Immature natural killer cell (primary cell): ENCODE data around the gene FCHSD1. TPM values are rescaled to one million over a fixed set of nuclear protein-coding genes. Genes with fewer than 3 reads are reported as not detected.
A peak's percentile ranks its signal among the peaks of the same experiment; 100 is the strongest.
"Not testable (repeated sequence)": the region's sequence is repeated elsewhere in the genome, so short reads cannot be mapped to it uniquely, and the experiment has no call there.

Experiments
- DNase-seq, 3 donors: peaks; one replicate each; pipeline ENCODE4 v3.0.0; 2022; ENCODE audit warnings: mixed read lengths in 1 of 3
- H3K27ac Mint-ChIP-seq, 6 donors: one replicate each; pipeline ENCODE4 v1.8.0; 2020; ENCODE audit warnings: mixed read lengths in 6 of 6, mild to moderate bottlenecking in 5 of 6, inconsistent platforms in 4 of 6, moderate library complexity in 3 of 6
- H3K27me3 Mint-ChIP-seq, 3 donors: one replicate each; pipeline ENCODE4 v1.8.0; 2020 to 2021; ENCODE audit warnings: low read depth in 3 of 3, mild to moderate bottlenecking in 3 of 3, mixed read lengths in 3 of 3, moderate library complexity in 3 of 3, inconsistent platforms in 1 of 3
- H3K36me3 Mint-ChIP-seq, 3 donors: one replicate each; pipeline ENCODE4 v1.8.0; 2020; ENCODE audit warnings: mixed read lengths in 3 of 3, inconsistent platforms in 2 of 3, mild to moderate bottlenecking in 2 of 3
- H3K4me1 Mint-ChIP-seq, 2 donors: one replicate each; pipeline ENCODE4 v1.8.0; 2020; ENCODE audit warnings: inconsistent platforms in 2 of 2, mild to moderate bottlenecking in 2 of 2, mixed read lengths in 2 of 2, moderate library complexity in 1 of 2
- H3K4me3 Mint-ChIP-seq, 5 donors: one replicate each; pipeline ENCODE4 v1.8.0; 2020; ENCODE audit warnings: mild to moderate bottlenecking in 5 of 5, mixed read lengths in 5 of 5, inconsistent platforms in 3 of 5, moderate library complexity in 3 of 5
- H3K9me3 Mint-ChIP-seq, 6 donors: one replicate each; pipeline ENCODE4 v1.8.0; 2020; ENCODE audit warnings: mild to moderate bottlenecking in 6 of 6, mixed read lengths in 6 of 6, inconsistent platforms in 4 of 6, moderate library complexity in 3 of 6
- polyA plus RNA-seq, 3 donors: library from polyadenylated mRNA; unstranded; fragments of 300-500 nt; fragmentation: Illumina TruSeq; gene quantifications; one replicate each; pipeline ENCODE4 v1.2.3, GENCODE V29; 2021

Gene FCHSD1
- polyA plus RNA-seq, 3 donors from 2014 or later = 5.9 to 14.7 (median 10.9) TPM

GRCh38 chr5:141613344-141613743, 37.9 kb downstream of the FCHSD1 start:
- Mint-ChIP-seq H3K27me3 (peaks cover 4 to 8% (median 5%) of the 10 kb centered on the region in 3 donors), H3K27ac (peak overlapping the region; percentile 59 to 77 (median 69)), H3K36me3 (peaks cover 6 to 15% (median 12%) of the 10 kb centered on the region in 3 donors), H3K4me1 (peaks cover 88% of the 10 kb centered on the region in 2 donors), H3K9me3 (no peaks in the 10 kb centered on the region), H3K4me3 (peak overlapping the region; percentile 9 to 65 (median 44))
- DNase-seq = no peak

GRCh38 chr5:141611289-141611688, 39.9 kb downstream of the FCHSD1 start:
- Mint-ChIP-seq H3K27ac (peak overlapping the region; percentile 40 to 86 (median 67)), H3K27me3 (peaks cover 0 to 2% (median 0%) of the 10 kb centered on the region in 3 donors), H3K36me3 (peaks cover 8 to 20% (median 12%) of the 10 kb centered on the region in 3 donors), H3K4me1 (peaks cover 90 to 92% of the 10 kb centered on the region in 2 donors), H3K4me3 (peak overlapping the region; percentile 7 to 61 (median 49)), H3K9me3 (no peaks in the 10 kb centered on the region)
- no peak for DNase-seq

- H3K27me3 Mint-ChIP-seq, H3K9me3 Mint-ChIP-seq, DNase-seq: not testable (repeated sequence)
- peaks cover 91 to 95% of the 10 kb centered on the region in 2 donors for H3K4me1 Mint-ChIP-seq
- peak overlapping the region; percentile 35 to 85 (median 58) for H3K4me3 Mint-ChIP-seq
- peaks cover 8 to 17% (median 8%) of the 10 kb centered on the region in 3 donors for H3K36me3 Mint-ChIP-seq
- peak overlapping the region; percentile 76 to 98 (median 92) for H3K27ac Mint-ChIP-seq
These were observed 41.3 kb downstream of the FCHSD1 start for GRCh38 chr5:141609921-141610320.

GRCh38 chr5:141609044-141609443, 42.2 kb downstream of the FCHSD1 start:
- H3K4me1 Mint-ChIP-seq = peaks cover 92 to 95% of the 10 kb centered on the region in 2 donors
- H3K27me3 Mint-ChIP-seq = peaks cover 2 to 10% (median 5%) of the 10 kb centered on the region in 3 donors
- peak overlapping the region; percentile 90 to 98 (median 96) for H3K27ac Mint-ChIP-seq
- DNase-seq = no peak
- H3K9me3 Mint-ChIP-seq = no peaks in the 10 kb centered on the region
- peak overlapping the region; percentile 15 to 85 (median 80) for H3K4me3 Mint-ChIP-seq
- peaks cover 8 to 17% (median 8%) of the 10 kb centered on the region in 3 donors for H3K36me3 Mint-ChIP-seq

GRCh38 chr5:141608557-141608956, 42.7 kb downstream of the FCHSD1 start:
- Mint-ChIP-seq H3K27ac (peak overlapping the region; percentile 90 to 98 (median 96)), H3K36me3 (peaks cover 8 to 17% (median 8%) of the 10 kb centered on the region in 3 donors), H3K9me3 (no peaks in the 10 kb centered on the region), H3K4me1 (peaks cover 92 to 95% of the 10 kb centered on the region in 2 donors), H3K4me3 (peak overlapping the region; percentile 46 to 85 (median 80)), H3K27me3 (peaks cover 2 to 10% (median 5%) of the 10 kb centered on the region in 3 donors)
- DNase-seq = no peak

GRCh38 chr5:141608046-141608445, 43.2 kb downstream of the FCHSD1 start:
- H3K36me3 Mint-ChIP-seq = peaks cover 8 to 17% (median 8%) of the 10 kb centered on the region in 3 donors
- peak overlapping the region; percentile 90 to 98 (median 96) for H3K27ac Mint-ChIP-seq
- DNase-seq = no peak
- H3K27me3 Mint-ChIP-seq = peaks cover 2 to 10% (median 5%) of the 10 kb centered on the region in 3 donors
- H3K9me3 Mint-ChIP-seq = no peaks in the 10 kb centered on the region
- peaks cover 92 to 95% of the 10 kb centered on the region in 2 donors for H3K4me1 Mint-ChIP-seq
- H3K4me3 Mint-ChIP-seq = peak overlapping the region; percentile 52 to 85 (median 80)

- Mint-ChIP-seq H3K4me3 (peak overlapping the region; percentile 80 to 87 (median 82)), H3K36me3 (peaks cover 3 to 9% (median 8%) of the 10 kb centered on the region in 3 donors), H3K27me3 (peaks cover 2 to 10% (median 5%) of the 10 kb centered on the region in 3 donors), H3K4me1 (peaks cover 93 to 96% of the 10 kb centered on the region in 2 donors), H3K27ac (peak overlapping the region; percentile 90 to 98 (median 96)), H3K9me3 (no peaks in the 10 kb centered on the region)
- peak; percentile 87 to 88 (median 87) for DNase-seq
These were observed 45.5 kb downstream of the FCHSD1 start for GRCh38 chr5:141605523-141606277.

- peak in 1 of 3 donors; percentile 24 for DNase-seq
- Mint-ChIP-seq H3K27ac (peak overlapping the region; percentile 90 to 98 (median 96)), H3K36me3 (peaks cover 0 to 6% (median 5%) of the 10 kb centered on the region in 3 donors), H3K4me3 (peak overlapping the region; percentile 79 to 87 (median 85)), H3K27me3 (peaks cover 2 to 10% (median 5%) of the 10 kb centered on the region in 3 donors), H3K4me1 (peaks cover 97 to 100% of the 10 kb centered on the region in 2 donors), H3K9me3 (no peaks in the 10 kb centered on the region)
These were observed 47.1 kb downstream of the FCHSD1 start for GRCh38 chr5:141603923-141604717.

- peaks cover 0 to 3% (median 2%) of the 10 kb centered on the region in 3 donors for H3K36me3 Mint-ChIP-seq
These were observed 48.6 kb downstream of the FCHSD1 start for GRCh38 chr5:141602606-141603005.

GRCh38 chr5:141598391-141599345, 52.5 kb downstream of the FCHSD1 start:
- Mint-ChIP-seq H3K27ac (peak overlapping the region; percentile 73 to 90 (median 84)), H3K27me3 (peaks cover 0 to 2% (median 2%) of the 10 kb centered on the region in 3 donors), H3K36me3 (peaks cover 0 to 4% (median 0%) of the 10 kb centered on the region in 3 donors), H3K9me3 (no peaks in the 10 kb centered on the region), H3K4me1 (peaks cover 84 to 90% of the 10 kb centered on the region in 2 donors), H3K4me3 (peak overlapping the region; percentile 59 to 75 (median 69))
- no peak for DNase-seq

More at GRCh38 chr5:141602606-141603005, 48.6 kb downstream of the FCHSD1 start:
- Mint-ChIP-seq H3K9me3 (no peaks in the 10 kb centered on the region), H3K4me3 (peak overlapping the region; percentile 34 to 73 (median 56)), H3K27me3 (peaks cover 2 to 13% (median 5%) of the 10 kb centered on the region in 3 donors), H3K4me1 (peaks cover 96 to 100% of the 10 kb centered on the region in 2 donors), H3K27ac (peak overlapping the region; percentile 90 to 98 (median 96))
- no peak for DNase-seq

- H3K4me1 Mint-ChIP-seq = peaks cover 82 to 85% of the 10 kb centered on the region in 2 donors
- H3K27me3 Mint-ChIP-seq = peaks cover 0 to 2% (median 2%) of the 10 kb centered on the region in 3 donors
- peak overlapping the region; percentile 81 to 90 (median 84) for H3K27ac Mint-ChIP-seq
- DNase-seq = no peak
- peak overlapping the region; percentile 7 to 69 (median 42) for H3K4me3 Mint-ChIP-seq
- no peaks in the 10 kb centered on the region for H3K9me3 Mint-ChIP-seq
- H3K36me3 Mint-ChIP-seq = peaks cover 0 to 5% (median 0%) of the 10 kb centered on the region in 3 donors
These were observed 53.4 kb downstream of the FCHSD1 start for GRCh38 chr5:141597814-141598213.

GRCh38 chr5:141597394-141597793, 53.8 kb downstream of the FCHSD1 start:
- peak overlapping the region; percentile 7 to 69 (median 42) for H3K4me3 Mint-ChIP-seq
- peaks cover 0 to 7% (median 0%) of the 10 kb centered on the region in 3 donors for H3K36me3 Mint-ChIP-seq
- DNase-seq = no peak
- H3K27me3 Mint-ChIP-seq = peaks cover 0 to 2% (median 2%) of the 10 kb centered on the region in 3 donors
- no peaks in the 10 kb centered on the region for H3K9me3 Mint-ChIP-seq
- peak overlapping the region; percentile 81 to 90 (median 84) for H3K27ac Mint-ChIP-seq
- H3K4me1 Mint-ChIP-seq = peaks cover 82 to 85% of the 10 kb centered on the region in 2 donors
